ENCODE data around the gene CACNA2D4. TPM values are rescaled to one million over a fixed set of nuclear protein-coding genes. Genes with fewer than 3 reads are reported as not detected.
"Not testable (repeated sequence)": the region's sequence is repeated elsewhere in the genome, so short reads cannot be mapped to it uniquely, and the experiment has no call there.

The CACNA2D4 gene
- total RNA-seq, 1 donor from 2014 or later = 0.58 TPM

- no peak for TF ChIP-seq CTCF (IDR thresholded peaks at IDR 0.05; ENCODE audit: insufficient read depth, low read length, poor library complexity, severe bottlenecking)
- Histone ChIP-seq H3K36me3 (ENCODE audit: control insufficient read depth, insufficient read depth, low read length) (no peaks in the 10 kb centered on the region), H3K4me3 (ENCODE audit: low read depth, low read length) (no peak overlapping the region), H3K27me3 (ENCODE audit: control insufficient read depth, insufficient read depth, low read length) (peaks cover 66% of the 10 kb centered on the region)
- no peak for DNase-seq (ENCODE audit: low read depth)
These were observed 96.6 kb downstream of the CACNA2D4 start for GRCh38 chr12:1821805-1822204.

DNA sequence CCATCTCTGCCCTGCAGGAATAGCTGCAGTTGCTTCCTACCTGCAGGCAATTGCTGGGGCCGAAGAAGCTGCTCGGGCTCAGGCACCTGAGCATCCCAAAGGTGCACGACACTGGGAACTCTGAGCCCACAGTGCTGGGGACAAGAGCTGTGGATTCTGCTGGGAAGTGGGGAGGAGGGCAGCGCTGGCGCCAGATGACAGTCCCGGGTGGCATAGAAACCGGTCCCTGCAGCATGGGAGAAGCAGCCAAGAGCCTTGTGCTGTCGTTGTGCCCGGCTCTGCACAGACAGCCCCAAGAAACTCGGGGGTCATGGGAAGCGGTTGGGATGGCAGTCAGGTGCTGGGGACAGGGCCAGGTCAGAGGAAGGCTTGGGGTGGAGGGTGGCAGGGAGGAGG, 97.6 kb downstream of the CACNA2D4 start:
- Histone ChIP-seq H3K27me3 (ENCODE audit: control insufficient read depth, insufficient read depth, low read length) (peaks cover 59% of the 10 kb centered on the region), H3K36me3 (ENCODE audit: control insufficient read depth, insufficient read depth, low read length) (no peaks in the 10 kb centered on the region), H3K4me3 (ENCODE audit: low read depth, low read length) (no peak overlapping the region)
- DNase-seq (ENCODE audit: low read depth) = no peak
- TF ChIP-seq CTCF (IDR thresholded peaks at IDR 0.05; ENCODE audit: insufficient read depth, low read length, poor library complexity, severe bottlenecking) = no peak

DNA sequence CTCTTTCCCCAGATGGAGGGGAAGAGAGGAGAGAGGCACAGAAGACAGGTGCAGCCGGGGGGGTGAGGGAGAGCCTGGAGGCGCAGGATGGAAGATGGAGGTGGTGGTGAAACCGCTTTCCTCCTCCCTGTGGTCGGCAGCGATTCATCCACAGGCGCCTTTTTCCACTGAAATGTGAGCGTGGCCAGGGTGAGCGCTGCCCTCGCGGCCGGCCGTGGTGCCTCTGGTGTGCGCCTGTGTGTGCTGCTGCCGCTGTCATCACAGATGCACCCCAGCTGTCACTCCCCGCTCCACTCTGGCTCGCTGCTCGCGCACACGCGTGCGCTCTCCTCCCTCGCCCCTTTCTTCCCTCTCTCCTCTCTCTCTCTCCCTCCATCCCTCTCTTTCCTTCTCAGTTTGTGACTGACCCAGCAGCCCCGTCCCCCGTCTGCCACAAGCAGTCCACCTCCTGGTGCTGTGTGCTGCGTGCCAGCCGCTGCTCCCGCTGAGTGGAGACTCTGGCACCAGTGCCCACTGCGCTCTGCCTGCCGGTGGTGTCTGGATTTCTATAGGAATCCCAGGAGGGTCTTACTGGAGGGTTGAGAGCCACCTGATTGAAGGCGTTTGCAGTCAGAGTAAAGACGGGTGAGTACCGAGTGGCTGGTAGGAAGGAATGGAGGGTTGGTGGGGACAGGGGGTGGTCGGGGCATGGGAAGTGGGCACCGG, 98.1 kb downstream of the CACNA2D4 start, which contains the start of gene LRTM2:
Gene LRTM2 (plus strand): TSS at position 375 of the 705 bp plus-strand sequence. CDS start 7,584 bp downstream, outside the sequence.
- TF ChIP-seq CTCF (IDR thresholded peaks at IDR 0.05; ENCODE audit: insufficient read depth, low read length, poor library complexity, severe bottlenecking) = no peak
- H3K4me3 ChIP-seq (ENCODE audit: low read depth, low read length) = no peak within 1 kb of the TSS
- H3K36me3 ChIP-seq (ENCODE audit: control insufficient read depth, insufficient read depth, low read length) = no peaks in the 10 kb centered on the region
- peaks cover 55% of the 10 kb centered on the region for H3K27me3 ChIP-seq (ENCODE audit: control insufficient read depth, insufficient read depth, low read length)
- DNase-seq (ENCODE audit: low read depth) = no peak

DNA sequence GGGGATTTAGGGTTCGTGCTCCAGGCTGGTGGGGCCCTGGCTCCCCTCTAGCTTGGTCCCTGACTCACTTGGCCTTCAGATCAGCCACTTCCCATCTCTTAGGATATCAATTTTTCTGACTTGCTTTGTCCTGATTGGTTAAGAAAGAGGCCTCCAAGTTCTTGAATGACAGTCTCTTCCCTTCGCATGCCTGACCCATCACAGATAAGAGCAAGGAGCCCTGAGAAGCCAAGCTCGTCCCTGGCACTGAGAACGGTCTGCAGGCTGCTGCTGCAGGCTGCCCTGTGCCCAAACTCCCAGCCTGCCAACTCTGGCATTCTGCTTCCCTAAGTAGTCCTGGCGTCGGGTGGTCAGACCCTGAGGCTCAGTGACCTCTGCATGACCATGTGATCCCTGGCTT, 98.9 kb downstream of the CACNA2D4 start:
- no peaks in the 10 kb centered on the region for H3K36me3 ChIP-seq (ENCODE audit: control insufficient read depth, insufficient read depth, low read length)
- no peak for DNase-seq (ENCODE audit: low read depth)
- H3K27me3 ChIP-seq (ENCODE audit: control insufficient read depth, insufficient read depth, low read length) = peaks cover 49% of the 10 kb centered on the region
- no peak overlapping the region for H3K4me3 ChIP-seq (ENCODE audit: low read depth, low read length)
- TF ChIP-seq CTCF (IDR thresholded peaks at IDR 0.05; ENCODE audit: insufficient read depth, low read length, poor library complexity, severe bottlenecking) = no peak

DNA sequence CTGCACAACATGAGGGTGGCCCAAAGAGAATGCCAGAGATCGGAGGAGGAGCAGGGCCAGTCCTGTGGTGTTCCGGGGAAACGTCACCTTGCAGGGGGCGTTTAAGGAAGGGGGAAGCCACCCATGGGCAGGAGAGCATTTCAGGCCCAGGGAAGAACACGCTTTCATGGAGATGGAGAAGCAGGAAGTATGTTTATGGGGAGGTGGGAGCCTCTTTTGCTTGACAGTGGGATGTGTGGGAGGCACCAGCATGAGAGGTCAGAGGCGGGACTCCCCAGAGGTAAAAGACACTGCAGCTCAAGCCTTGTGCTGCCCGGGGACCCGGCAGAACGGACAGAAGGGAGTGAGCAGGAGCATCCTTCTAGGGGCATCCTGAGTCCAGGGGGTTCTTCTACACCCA, 99.4 kb downstream of the CACNA2D4 start:
- H3K27me3 ChIP-seq (ENCODE audit: control insufficient read depth, insufficient read depth, low read length) = peaks cover 50% of the 10 kb centered on the region

GRCh38 chr12:1817928-1818327, 100.5 kb downstream of the CACNA2D4 start:
- not testable (repeated sequence) for DNase-seq (ENCODE audit: low read depth); H3K4me3 ChIP-seq (ENCODE audit: low read depth, low read length); H3K36me3 ChIP-seq (ENCODE audit: control insufficient read depth, insufficient read depth, low read length)
- peaks cover 49% of the 10 kb centered on the region for H3K27me3 ChIP-seq (ENCODE audit: control insufficient read depth, insufficient read depth, low read length)

More for the DNA sequence above, 99.4 kb downstream of the CACNA2D4 start:
- no peak for DNase-seq (ENCODE audit: low read depth)
- no peaks in the 10 kb centered on the region for H3K36me3 ChIP-seq (ENCODE audit: control insufficient read depth, insufficient read depth, low read length)
- H3K4me3 ChIP-seq (ENCODE audit: low read depth, low read length) = no peak overlapping the region
- TF ChIP-seq CTCF (IDR thresholded peaks at IDR 0.05; ENCODE audit: insufficient read depth, low read length, poor library complexity, severe bottlenecking) = no peak
